ENCODE data around the gene ABCA4. TPM values are rescaled to one million over a fixed set of nuclear protein-coding genes. Genes with fewer than 3 reads are reported as not detected.

Gene ABCA4
- total RNA-seq, 1 donor from 2014 or later, result 3.2 TPM

GRCh38 chr1:94068999-94069918 lies 51.7 kb downstream of the ABCA4 start:
- Mint-ChIP-seq H3K4me3 (peak overlapping the region; percentile 10), H3K36me3 (no peaks in the 10 kb centered on the region), H3K9me3 (peaks cover under 1% of the 10 kb centered on the region), H3K4me1 (ENCODE audit: unreplicated experiment) (peaks cover 37% of the 10 kb centered on the region), H3K27ac (peak overlapping the region; percentile 79), H3K27me3 (no peaks in the 10 kb centered on the region)
- no peak for TF ChIP-seq CTCF (conservative IDR thresholded peaks at IDR 0.05)
- DNase-seq (ENCODE audit: extremely low spot score, unreplicated experiment), result no peak

- H3K27me3 Mint-ChIP-seq, result no peaks in the 10 kb centered on the region
- H3K36me3 Mint-ChIP-seq, result no peaks in the 10 kb centered on the region
- no peak for DNase-seq (ENCODE audit: extremely low spot score, unreplicated experiment)
- H3K9me3 Mint-ChIP-seq, result peaks cover 5% of the 10 kb centered on the region
- peaks cover 46% of the 10 kb centered on the region for H3K4me1 Mint-ChIP-seq (ENCODE audit: unreplicated experiment)
- no peak overlapping the region for H3K4me3 Mint-ChIP-seq
- no peak for TF ChIP-seq CTCF (conservative IDR thresholded peaks at IDR 0.05)
- peak overlapping the region; percentile 79 for H3K27ac Mint-ChIP-seq
Measured at GRCh38 chr1:94068096-94068998, 52.6 kb downstream of the ABCA4 start.

- H3K27ac Mint-ChIP-seq, result no peak overlapping the region
- H3K27me3 Mint-ChIP-seq, result no peaks in the 10 kb centered on the region
- no peaks in the 10 kb centered on the region for H3K36me3 Mint-ChIP-seq
- TF ChIP-seq CTCF (conservative IDR thresholded peaks at IDR 0.05), result no peak
- no peak overlapping the region for H3K4me3 Mint-ChIP-seq
- DNase-seq (ENCODE audit: extremely low spot score, unreplicated experiment), result no peak
- peaks cover 5% of the 10 kb centered on the region for H3K9me3 Mint-ChIP-seq
- peaks cover 50% of the 10 kb centered on the region for H3K4me1 Mint-ChIP-seq (ENCODE audit: unreplicated experiment)
Measured at GRCh38 chr1:94067196-94067595, 53.8 kb downstream of the ABCA4 start.

- Mint-ChIP-seq H3K4me3 (no peak overlapping the region), H3K27me3 (no peaks in the 10 kb centered on the region), H3K27ac (peak overlapping the region; percentile 57), H3K36me3 (no peaks in the 10 kb centered on the region), H3K9me3 (peaks cover 5% of the 10 kb centered on the region), H3K4me1 (ENCODE audit: unreplicated experiment) (peaks cover 27% of the 10 kb centered on the region)
- DNase-seq (ENCODE audit: extremely low spot score, unreplicated experiment), result no peak
- peak; percentile 63 for TF ChIP-seq CTCF (conservative IDR thresholded peaks at IDR 0.05)
Measured at GRCh38 chr1:94063379-94063778, 57.6 kb downstream of the ABCA4 start.

GRCh38 chr1:94061513-94062443 lies 59.2 kb downstream of the ABCA4 start:
- Mint-ChIP-seq H3K4me3 (peak overlapping the region; percentile 25), H3K9me3 (peaks cover 5% of the 10 kb centered on the region), H3K36me3 (no peaks in the 10 kb centered on the region), H3K27me3 (no peaks in the 10 kb centered on the region), H3K4me1 (ENCODE audit: unreplicated experiment) (peaks cover 31% of the 10 kb centered on the region), H3K27ac (peak overlapping the region; percentile 77)
- peak; percentile 87 for TF ChIP-seq CTCF (conservative IDR thresholded peaks at IDR 0.05)
- no peak for DNase-seq (ENCODE audit: extremely low spot score, unreplicated experiment)
